Loucy (cell line): Measurements from ENCODE around the gene MORN4.
A peak's percentile ranks its signal among the peaks of the same experiment; 100 is the strongest.

ENCODE experiments used
- H2AFZ ChIP-seq: fragments of 200-600 bp; sonication (generic); 2 replicates; pipeline ENCODE4 v1.6.0; 2016; ENCODE audit warnings: antibody characterized with exemption, mild to moderate bottlenecking, low read length, moderate library complexity
- H3F3A ChIP-seq: fragments of 200-600 bp; 2 replicates; pipeline ENCODE4 v1.6.0; 2016; ENCODE audit warnings: antibody characterized with exemption, low read depth, mild to moderate bottlenecking
- H3K27me3 ChIP-seq: fragments of 200-600 bp; sonication (generic); 2 replicates; pipeline ENCODE4 v1.6.1; 2014; ENCODE audit warnings: low read length, mild to moderate bottlenecking; ENCODE audit not compliant: insufficient read depth, poor library complexity, severe bottlenecking
- H3K36me3 ChIP-seq: fragments of 200-600 bp; sonication (generic); 2 replicates; pipeline ENCODE4 v1.6.1; 2016; ENCODE audit warnings: low read length; ENCODE audit not compliant: insufficient read depth
- H3K4me1 ChIP-seq: fragments of 200-600 bp; sonication (generic); 2 replicates; pipeline ENCODE4 v1.5.1; 2014; ENCODE audit warnings: low read length, mild to moderate bottlenecking; ENCODE audit not compliant: insufficient read depth, poor library complexity, severe bottlenecking
- H3K4me2 ChIP-seq: fragments of 200-600 bp; sonication (generic); 2 replicates; pipeline ENCODE4 v1.6.0; 2014; ENCODE audit warnings: antibody characterized with exemption, low read length, low read depth, mild to moderate bottlenecking; ENCODE audit not compliant: poor library complexity, severe bottlenecking
- H3K4me3 ChIP-seq: fragments of 200-600 bp; sonication (generic); 2 replicates; pipeline ENCODE4 v1.5.1; 2014; ENCODE audit warnings: low read length, mild to moderate bottlenecking, mixed read lengths; ENCODE audit not compliant: poor library complexity, severe bottlenecking
- H3K79me2 ChIP-seq: fragments of 200-600 bp; sonication (generic); 2 replicates; pipeline ENCODE4 v1.6.1; 2014; ENCODE audit warnings: low read length; ENCODE audit not compliant: insufficient read depth
- H3K9ac ChIP-seq: fragments of 200-600 bp; sonication (generic); 2 replicates; pipeline ENCODE4 v1.6.0; 2014; ENCODE audit warnings: mild to moderate bottlenecking, low read depth, low read length, moderate library complexity; ENCODE audit not compliant: poor library complexity, severe bottlenecking
- H3K9me2 ChIP-seq: fragments of 200-600 bp; sonication (generic); replicated peaks from 2 replicates; pipeline ENCODE4 v1.6.1; 2016; ENCODE audit warnings: low read depth, low read length, mixed read lengths
- H3K9me3 ChIP-seq: fragments of 200-600 bp; sonication (generic); 2 replicates; pipeline ENCODE4 v1.6.1; 2014; ENCODE audit warnings: mild to moderate bottlenecking, antibody characterized with exemption, low read length, low read depth; ENCODE audit not compliant: insufficient read depth
- H4K20me1 ChIP-seq: fragments of 200-600 bp; sonication (generic); 2 replicates; pipeline ENCODE4 v1.6.0; 2014; ENCODE audit warnings: antibody characterized with exemption, low read length, mild to moderate bottlenecking; ENCODE audit not compliant: insufficient read depth, poor library complexity, severe bottlenecking
- CTCF ChIP-seq: fragments of 200-600 bp; sonication (generic); conservative IDR thresholded peaks from 2 replicates; pipeline ENCODE4 v1.5.1; 2014; ENCODE audit warnings: mild to moderate bottlenecking, antibody characterized with exemption, low read length
- EZH2phosphoT487 ChIP-seq: fragments of 200-600 bp; IDR thresholded peaks from 2 replicates; pipeline ENCODE4 v1.6.1; 2018; ENCODE audit warnings: antibody characterized with exemption, mild to moderate bottlenecking, moderate library complexity, borderline replicate concordance

The MORN4 gene

GRCh38 chr10:97618733-97619132 lies 14.6 kb downstream of the MORN4 start:
- no peaks in the 10 kb centered on the region for H3K79me2 ChIP-seq
- no peak overlapping the region for H3K9ac ChIP-seq
- no peak overlapping the region for H3K4me3 ChIP-seq
- H3F3A ChIP-seq: no peaks in the 10 kb centered on the region
- no peak overlapping the region for H2AFZ ChIP-seq
- H3K36me3 ChIP-seq: no peaks in the 10 kb centered on the region
- H3K4me1 ChIP-seq: no peaks in the 10 kb centered on the region
- H4K20me1 ChIP-seq: no peaks in the 10 kb centered on the region
- no peaks in the 10 kb centered on the region for H3K9me2 ChIP-seq
- TF ChIP-seq EZH2phosphoT487: no peak
- TF ChIP-seq CTCF: no peak
- no peaks in the 10 kb centered on the region for H3K9me3 ChIP-seq
- H3K27me3 ChIP-seq: no peaks in the 10 kb centered on the region
- H3K4me2 ChIP-seq: no peak overlapping the region

GRCh38 chr10:97618285-97618684 lies 15.0 kb downstream of the MORN4 start:
- Histone ChIP-seq H3F3A (no peaks in the 10 kb centered on the region), H3K4me2 (no peak overlapping the region), H2AFZ (no peak overlapping the region), H3K36me3 (no peaks in the 10 kb centered on the region), H3K79me2 (no peaks in the 10 kb centered on the region), H3K4me1 (no peaks in the 10 kb centered on the region), H3K9me3 (no peaks in the 10 kb centered on the region), H3K4me3 (no peak overlapping the region), H3K27me3 (no peaks in the 10 kb centered on the region), H3K9ac (no peak overlapping the region), H3K9me2 (no peaks in the 10 kb centered on the region), H4K20me1 (no peaks in the 10 kb centered on the region)
- TF ChIP-seq EZH2phosphoT487: no peak
- no peak for TF ChIP-seq CTCF

- H3K9me2 ChIP-seq: no peaks in the 10 kb centered on the region
- H3K4me3 ChIP-seq: no peak overlapping the region
- peak overlapping the region; percentile 61; the same call in 1 of the 2 replicates for H2AFZ ChIP-seq
- no peak overlapping the region for H3K4me2 ChIP-seq
- H3K4me1 ChIP-seq: no peaks in the 10 kb centered on the region
- H3K27me3 ChIP-seq: no peaks in the 10 kb centered on the region
- H3K79me2 ChIP-seq: no peaks in the 10 kb centered on the region
- H3K9ac ChIP-seq: no peak overlapping the region
- no peaks in the 10 kb centered on the region for H3K36me3 ChIP-seq
- no peaks in the 10 kb centered on the region for H4K20me1 ChIP-seq
- H3K9me3 ChIP-seq: no peaks in the 10 kb centered on the region
- TF ChIP-seq EZH2phosphoT487 (no peak), CTCF (peak; percentile 62)
- no peaks in the 10 kb centered on the region for H3F3A ChIP-seq
These were observed 20.9 kb downstream of the MORN4 start for GRCh38 chr10:97612386-97612785.
